GM19035 (cell line): ENCODE data around the gene FARS2.

Experiments
- ATAC-seq: cut with Tn5 transposase; IDR thresholded peaks from one replicate; pipeline ENCODE4 v1.9.1; 2021; ENCODE audit not compliant: unreplicated experiment

Gene FARS2

DNA sequence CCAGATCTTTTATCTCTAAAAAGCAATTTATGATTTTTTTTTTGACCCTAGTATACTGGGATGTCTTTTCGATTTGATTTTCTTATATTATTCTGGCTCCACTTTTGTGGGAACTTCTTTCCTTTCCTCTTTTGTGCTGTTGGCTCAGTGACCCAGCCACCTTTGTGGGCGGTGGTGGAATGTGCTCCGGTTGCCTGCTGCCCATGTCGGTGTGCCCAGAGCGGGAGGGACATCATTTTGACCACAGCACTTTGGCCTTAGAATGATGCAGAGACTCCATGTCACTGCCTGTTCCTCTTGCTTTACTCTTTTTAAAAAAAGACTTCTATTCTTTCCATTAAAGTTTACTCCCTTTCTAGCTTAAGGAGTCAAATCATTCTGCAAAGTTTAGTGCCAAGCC is 198.0 kb downstream of the FARS2 start:
- ATAC-seq = no peak

DNA sequence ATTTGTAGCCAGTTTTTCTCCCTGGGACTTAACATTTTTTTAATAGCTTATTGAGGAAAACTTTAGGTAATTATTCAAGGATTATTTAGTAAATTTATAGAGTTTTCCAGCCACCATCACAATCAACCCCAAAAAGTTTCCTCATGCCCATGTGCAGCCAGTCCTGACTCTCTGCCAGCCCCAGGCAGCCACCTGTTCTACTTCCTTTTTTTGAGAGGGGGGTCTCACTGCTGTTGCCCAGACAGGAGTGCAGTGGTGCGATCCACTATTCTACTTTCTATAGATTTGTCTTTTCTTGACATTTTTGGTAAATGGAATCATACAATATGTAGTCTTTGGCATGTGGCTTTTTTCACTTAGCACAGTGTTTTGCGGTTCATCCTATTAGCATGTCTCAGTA is 200.1 kb downstream of the FARS2 start:
- ATAC-seq = no peak

DNA sequence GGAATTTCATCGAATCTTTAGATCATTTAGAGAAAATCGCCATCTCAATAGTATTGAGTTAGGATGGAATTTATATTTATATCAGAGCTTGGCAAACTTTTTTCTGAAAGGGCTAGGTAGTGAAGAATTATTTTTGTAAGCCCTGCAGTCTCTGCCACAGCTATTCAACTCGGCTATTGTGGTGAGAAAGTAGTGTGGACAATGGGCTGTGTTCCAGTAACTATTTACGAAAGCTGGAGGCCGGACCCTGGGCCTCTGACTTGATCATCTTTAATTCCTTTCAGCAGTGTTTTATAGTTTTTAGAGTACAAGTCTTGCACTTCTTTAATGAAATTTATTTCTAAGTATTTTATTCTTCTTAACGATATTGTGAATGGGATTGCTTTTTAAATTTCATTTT is 201.5 kb downstream of the FARS2 start:
- ATAC-seq = no peak

DNA sequence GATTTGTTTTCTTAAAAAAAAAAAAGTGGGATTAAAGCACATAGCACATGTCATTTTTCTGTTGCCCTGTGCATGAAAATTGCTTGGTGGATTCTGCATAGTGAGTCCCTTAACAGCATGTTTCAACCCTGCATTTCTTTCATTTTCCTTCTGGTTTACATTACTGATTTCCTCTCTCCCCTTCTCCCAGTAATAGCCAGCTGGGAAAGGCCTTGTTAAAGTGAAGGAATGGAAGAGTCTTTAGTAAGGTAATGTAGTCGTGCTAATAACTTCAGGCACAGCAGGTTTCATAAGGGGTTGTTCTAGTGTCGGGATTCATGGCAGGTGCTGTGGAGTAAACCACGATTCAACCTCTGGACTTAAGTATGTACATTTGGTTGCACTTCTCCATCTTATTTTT is 202.4 kb downstream of the FARS2 start:
- ATAC-seq = no peak

DNA sequence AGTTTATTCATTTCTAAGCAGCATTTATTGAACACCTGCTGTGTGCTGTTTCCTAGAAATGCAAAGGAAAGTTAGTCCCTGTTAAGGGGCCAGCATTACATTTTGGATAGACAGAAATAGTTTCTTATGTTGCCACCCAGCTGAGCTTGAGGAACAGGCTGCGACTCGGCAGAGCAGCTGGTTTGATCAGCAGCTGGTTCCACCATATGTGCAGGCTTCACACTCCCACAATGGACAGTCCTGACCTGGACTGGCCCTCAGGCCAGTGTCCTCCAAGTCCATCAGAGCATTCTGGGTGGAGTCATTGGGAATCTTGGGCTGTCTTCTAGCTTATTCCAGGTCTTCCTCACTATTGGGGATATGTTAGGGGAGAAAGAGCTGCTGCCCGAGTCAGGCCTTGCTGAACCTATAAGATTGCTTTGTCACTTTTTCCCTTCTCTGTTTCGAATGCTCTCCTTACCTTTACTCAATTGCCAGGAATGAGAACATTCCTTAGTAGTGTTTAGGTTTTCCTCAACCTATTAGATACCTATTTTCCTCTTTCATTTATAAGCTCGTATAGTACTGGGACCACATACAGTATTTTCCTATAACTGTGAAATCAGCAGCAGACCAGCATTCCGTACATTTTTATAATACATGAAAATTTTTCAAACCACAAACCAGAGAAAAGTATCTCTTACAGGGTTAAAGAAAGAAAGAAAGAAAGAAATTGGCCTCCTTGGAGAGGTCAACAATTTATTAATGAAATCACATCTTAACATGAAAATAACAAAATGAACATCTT is 203.0 kb downstream of the FARS2 start:
- no peak for ATAC-seq

DNA sequence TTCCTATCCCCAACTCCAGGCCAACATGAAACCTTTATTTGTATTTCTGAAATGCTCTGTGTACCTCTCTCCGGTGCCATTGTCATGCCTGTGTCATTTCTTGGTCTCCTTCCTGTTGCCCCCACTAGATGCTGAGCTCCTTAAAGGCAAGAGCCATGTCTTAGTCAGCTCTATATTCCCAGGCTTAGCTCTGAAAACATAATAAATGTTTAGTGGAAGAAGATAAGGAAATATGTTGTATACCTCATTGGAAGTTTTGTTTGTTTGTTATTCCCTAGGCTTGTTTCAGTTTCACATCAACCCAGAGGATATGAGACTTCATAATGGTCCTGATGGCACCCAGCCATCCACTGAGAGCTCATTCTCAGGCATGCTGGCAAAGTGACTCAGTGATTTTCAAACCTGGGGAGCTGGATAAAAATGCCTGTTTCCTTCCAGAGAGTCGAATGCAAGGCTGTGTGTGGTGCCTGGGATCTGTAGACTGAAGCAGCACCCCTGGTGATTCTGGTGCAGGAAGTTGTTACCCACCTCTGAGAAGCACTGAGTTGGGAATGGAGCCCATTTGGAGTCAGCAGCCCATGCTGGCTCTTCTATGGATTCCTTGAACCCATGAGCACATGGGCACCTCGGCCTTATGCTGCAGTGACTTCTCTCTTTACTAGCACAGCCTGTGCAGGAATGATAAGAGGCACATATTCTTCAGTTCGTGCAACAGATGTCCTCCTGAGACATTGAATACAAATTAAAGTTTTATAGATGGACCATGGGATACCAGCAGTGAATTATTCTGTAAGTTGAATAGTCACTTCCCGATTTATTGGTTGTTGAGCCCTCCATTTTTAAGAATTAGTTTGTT is 205.2 kb downstream of the FARS2 start:
- no peak for ATAC-seq

DNA sequence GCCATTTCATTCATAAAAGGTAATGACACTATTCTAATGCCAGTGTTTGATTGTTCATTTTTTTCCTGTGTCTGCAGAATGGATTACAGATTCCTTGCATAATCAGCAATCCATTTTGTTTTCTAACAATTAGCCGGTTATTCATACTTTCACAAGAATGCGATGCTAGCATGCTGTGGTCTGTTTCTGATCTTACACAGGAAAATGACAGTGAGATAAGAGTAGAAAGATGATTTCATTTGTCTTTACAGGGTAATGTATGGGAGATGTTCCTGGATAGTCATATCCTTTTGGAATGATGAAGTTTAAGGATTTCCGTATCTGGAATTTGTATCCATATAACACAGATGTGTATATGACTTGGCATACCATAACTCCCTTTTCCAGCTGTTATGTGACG is 207.3 kb downstream of the FARS2 start:
- no peak for ATAC-seq

DNA sequence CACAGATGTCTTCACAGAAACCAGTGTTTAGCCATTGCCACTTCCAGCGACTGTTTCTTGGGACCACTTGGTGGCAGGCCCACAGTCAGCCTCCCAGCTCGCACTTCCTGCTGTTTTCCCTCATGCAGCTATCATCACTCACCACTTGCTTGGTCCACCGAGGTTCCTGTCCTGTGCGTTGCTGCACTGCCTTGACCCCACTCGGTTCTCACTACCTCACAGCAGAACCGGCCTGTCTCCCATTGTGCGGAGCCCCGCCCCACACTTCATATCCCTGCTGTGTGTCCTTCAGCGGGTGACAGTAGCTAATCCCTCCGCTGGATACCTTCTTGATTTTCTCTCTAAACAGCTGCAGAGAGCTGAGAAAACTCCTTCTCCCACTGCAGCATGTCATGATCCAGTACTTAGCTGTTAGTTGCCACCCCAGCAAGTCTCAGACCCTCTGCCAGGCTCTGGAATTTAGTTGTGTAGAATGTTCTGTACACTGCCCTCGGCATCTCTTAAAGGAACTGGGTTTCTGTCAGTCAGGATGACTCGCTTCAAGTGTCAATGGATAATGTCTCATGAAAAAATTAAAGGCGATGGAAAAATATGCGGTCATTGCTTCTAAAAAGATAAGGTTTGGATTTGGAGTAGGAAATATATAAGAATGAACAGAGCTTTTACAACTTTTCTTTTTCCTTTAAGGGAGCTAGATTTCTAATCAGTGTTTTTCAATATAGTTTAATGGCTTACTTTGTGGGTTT is 208.0 kb downstream of the FARS2 start:
- no peak for ATAC-seq

DNA sequence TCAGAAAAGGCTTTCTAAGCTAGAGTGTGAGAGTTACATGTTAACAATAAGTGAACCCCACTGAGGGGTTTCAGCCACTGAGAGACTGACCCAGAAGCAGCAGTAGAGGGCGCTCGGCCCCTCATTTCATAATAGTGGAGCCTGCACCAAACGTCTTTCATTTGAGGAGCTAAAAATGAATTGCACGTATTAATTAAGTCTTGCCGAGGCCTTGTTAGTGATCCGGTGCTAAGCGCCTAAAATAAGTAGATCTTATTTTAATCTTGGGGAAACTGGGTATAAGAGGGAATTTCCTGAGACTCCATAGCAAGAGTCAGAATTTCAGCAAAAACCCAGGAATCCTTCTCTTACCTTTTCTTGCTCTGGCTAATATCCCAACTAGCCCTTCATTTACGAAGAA is 209.7 kb downstream of the FARS2 start:
- ATAC-seq = no peak

DNA sequence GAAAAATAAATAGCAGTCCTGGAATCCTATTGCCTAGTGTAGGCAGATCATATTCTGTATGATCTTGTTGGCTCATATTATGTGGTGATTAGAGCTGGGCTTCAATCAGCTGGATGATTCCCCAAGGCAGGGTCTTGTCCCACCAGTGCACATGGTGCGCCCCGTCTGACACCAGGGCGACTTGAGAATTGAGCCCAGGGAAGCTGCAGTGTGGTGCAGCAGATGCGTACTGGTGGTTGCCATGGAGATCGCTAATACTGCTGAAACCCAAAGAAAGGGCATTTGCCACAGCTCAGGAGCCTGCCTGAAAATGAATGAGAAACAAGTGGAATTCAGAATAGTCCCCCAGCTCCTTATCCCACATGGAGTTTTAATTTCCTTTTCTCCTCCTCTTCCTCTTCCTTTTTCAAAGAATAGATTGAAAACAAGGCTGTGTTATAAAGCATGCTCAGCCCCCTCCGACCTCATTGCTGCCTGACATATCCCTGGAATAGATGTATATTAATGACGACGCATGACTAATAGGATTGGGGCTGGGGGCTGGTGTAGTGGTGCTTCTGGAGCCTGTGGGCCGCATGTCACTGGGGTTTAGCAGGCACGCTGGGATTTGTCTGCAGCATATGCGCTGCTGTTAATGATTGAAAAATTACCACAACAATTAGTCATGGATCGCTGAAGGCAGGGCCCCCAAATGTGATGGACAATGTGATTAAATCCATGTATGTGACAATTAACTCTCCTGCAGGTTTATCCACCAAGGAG is 210.5 kb downstream of the FARS2 start:
- no peak for ATAC-seq

DNA sequence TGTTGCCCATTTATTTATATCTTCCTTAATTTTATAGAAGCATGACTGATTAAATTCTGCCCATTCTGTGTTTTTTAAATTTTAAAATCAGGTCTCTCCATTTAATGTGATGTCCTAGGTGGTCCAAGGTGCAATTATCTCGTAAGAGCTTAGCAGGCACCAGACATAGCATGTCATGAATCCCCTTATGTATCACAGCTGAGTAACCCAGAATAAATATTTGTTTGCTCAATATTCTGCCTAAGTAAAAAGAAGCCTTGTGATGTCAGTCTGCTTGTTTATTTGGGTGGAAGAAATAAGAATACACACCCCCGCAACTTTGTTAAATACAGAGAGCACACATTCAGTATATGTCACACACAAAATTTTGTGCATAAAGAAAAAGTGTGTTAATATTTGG is 211.3 kb downstream of the FARS2 start:
- ATAC-seq = no peak

DNA sequence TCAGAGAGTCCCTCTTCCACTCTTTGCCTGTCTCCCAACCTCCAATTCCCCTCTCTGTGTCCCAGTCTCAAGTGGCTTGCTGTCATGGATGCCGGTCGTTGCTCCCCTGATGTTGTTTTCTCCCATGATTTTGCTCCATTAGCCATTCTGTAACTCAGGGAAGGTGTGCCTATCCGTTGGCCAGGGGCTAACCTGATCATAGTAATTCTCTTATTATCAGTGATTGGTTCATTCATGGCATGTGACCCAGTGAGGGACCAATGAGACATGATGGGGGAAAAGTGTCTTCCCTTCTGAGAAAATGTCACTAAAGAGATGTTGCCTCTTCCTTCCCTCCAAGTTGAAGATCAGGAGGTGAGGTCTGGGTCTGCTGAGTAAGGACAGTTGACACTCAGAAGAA is 214.5 kb downstream of the FARS2 start:
- ATAC-seq = no peak

DNA sequence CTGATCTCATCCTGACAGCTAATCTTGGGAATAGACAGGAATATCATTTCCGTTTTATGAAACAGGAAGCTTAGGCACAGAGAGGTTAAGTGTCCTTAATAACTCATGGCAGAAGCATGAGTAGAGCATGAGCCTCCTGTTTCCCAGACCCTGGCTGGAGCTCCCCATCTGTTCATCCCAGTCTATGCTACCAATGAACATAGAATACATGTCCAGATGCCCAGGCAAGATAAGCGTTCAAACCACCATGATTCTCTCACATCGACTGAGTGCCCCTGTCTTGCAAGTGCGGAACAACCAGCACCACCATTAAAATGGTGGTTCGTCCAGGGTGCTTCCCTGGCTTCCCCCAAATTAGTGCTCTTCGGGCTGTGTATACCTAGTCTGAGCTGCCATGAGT is 217.1 kb downstream of the FARS2 start:
- ATAC-seq = no peak

DNA sequence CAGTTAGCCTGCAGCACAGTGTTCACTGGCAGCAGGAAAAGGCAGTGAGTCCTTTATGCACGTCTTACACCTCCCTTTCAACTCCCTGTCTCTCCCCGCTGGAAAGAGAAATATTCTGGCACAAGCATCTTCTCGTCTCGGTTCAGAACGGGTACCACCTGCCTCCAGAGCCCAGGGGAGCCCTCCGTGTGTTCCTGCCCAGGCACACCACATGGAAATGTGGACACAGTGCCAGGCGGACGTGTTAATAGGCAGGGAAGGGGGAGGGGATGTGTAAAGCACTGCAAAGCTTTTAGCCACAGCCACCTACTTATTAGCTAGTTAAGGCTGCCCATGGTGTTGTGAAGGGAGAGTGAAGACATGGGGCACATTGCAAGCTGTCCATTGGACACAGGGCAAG is 219.7 kb downstream of the FARS2 start:
- no peak for ATAC-seq

DNA sequence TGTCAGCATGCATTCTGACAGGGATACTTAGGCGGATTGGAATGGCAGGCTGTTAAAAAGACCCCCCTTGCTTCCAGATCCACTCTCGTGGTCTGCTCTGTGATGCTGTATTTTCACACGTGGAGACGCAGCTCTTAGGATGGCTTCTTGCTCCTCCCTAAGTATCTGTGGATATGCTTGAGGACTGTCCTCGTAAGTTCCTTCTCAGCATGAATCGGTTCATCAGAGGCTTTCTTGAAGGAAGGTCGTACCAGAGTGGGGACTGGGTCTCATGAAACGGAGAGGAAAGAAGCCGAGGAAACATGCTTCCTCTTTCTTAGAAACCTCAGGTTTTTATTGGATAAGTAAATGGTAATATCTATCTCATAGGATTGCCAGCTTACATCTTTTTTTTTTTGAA is 220.4 kb downstream of the FARS2 start:
- no peak for ATAC-seq

DNA sequence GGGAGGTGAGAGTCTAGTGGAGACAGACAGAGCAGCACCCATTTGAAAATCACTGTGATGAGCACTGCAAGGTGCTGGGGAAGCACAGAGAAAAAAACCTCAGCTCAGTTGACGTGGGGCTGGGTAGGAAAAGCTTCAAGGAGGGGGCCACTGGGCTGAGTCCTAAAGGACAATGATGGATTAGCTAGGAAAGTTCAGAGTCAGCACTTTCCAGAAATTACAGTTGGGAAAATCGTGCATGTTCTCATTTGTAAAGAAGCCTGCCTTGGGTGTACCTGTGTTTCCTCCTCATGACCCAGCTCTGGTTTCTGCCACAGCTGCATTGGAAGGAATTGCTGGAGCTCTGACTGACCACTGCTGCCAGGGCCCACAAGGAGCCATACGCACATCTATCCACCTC is 221.3 kb downstream of the FARS2 start:
- no peak for ATAC-seq

DNA sequence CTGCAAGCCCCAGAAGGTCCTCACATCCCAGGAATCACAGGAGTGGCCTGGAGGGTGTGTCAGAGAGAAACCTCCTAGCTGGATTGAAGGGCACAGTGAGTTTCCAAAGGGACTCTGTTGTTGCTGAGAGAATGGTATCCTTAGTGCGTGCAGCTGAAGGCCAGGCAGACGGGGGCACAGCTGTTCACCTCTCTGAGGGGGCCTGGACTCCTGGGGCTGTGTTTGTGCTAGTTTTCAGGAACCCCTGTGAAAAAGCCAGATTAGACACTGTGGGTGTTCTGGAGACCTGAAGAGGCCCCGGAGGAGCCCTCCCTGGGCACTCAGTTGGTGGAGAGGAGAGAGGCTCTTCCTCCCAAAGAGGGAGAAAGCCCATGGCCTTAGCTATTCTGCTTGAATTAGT is 223.4 kb downstream of the FARS2 start:
- no peak for ATAC-seq

DNA sequence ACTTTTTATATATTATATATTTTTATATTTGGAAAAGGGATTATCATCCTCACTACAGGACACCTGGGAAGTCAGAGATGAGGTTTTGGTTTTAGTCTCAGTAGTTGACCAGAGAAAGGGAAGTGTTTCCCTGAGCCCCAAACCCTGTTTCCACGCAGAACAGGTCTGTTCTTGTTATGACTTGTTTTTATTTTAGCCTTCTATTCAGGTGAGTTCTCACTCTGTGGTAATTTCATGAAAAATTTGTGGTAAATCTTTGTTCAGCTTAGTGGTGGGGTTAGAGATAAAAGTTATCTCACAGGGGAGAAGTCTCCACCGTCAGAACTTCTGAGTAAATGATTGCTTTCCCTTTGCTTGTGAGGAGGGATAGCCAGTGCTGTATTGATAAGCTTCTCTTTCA is 224.9 kb downstream of the FARS2 start:
- peak; percentile 95 for ATAC-seq

DNA sequence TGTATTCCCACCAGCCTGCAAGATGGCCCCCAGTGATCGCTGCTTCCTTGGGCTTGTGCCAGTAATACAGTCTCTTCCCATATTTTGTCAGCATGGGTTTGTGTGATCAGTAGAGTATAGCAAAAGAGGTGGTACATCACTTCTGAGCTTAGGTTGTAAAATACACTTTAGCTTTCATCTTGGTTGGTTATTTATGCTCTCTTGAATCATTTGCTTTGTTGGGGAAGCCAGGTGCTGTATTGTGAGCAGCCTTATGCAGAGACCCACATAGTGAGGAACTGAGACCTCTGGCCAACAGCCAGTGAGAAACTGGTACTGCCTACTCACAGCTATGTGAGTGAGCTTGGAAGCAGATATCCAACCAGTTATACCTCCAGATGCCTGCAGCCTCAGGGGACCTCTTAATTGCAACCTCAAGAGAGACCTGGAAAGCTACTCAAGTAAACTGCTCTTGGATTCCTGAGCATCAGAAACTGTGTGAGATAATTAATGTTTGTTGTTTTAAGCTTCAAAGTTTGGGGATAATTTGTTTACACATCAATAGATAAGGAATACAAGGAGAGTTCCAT is 229.3 kb downstream of the FARS2 start:
- ATAC-seq = no peak

DNA sequence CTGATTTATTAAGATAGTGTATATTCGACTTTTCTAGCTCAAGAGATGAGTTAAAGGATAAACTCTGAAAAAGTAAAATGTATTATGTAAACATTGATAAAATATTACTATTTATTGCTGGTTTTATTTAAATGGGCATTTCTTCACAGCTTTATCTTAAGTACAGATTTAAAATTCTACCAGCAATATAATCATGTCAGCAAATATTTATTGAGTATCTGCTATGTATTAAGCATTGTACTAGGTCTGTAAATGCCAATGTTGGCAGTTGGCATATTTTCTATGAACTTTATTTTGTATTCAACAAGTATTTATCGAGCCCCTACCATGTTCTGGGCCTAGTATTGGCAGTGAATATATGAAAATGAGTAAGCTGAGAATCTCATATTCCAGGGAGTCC is 231.0 kb downstream of the FARS2 start:
- ATAC-seq = no peak

DNA sequence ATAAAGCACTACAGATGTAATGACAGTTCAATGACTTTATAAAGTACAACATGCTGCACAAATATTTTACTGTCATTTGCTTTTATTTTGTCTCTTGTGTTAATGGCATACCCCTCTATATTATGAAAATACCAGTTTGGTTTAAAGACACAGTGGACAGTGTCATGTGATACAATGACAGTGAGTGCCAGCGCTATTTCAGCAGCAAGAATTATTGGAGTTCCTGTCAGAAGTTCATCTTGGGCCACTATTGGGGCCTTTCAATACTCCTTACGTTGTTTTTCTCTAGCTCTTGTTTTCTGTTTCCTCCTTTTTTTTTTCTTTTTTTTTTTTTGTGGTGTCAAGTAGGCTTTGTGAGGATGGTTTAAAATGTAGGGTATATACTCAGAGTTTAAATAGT is 232.5 kb downstream of the FARS2 start:
- no peak for ATAC-seq
